ENCODE results near the gene C3orf70. TPM values are rescaled to one million over a fixed set of nuclear protein-coding genes. Genes with fewer than 3 reads are reported as not detected.

Gene C3orf70, protein sequence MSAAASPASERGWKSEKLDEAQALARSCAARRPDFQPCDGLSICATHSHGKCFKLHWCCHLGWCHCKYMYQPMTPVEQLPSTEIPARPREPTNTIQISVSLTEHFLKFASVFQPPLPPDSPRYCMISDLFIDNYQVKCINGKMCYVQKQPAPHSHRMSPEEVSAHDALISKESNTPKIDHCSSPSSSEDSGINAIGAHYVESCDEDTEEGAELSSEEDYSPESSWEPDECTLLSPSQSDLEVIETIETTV
- 0.33 and 0.67 TPM in 2 replicates for total RNA-seq

DNA sequence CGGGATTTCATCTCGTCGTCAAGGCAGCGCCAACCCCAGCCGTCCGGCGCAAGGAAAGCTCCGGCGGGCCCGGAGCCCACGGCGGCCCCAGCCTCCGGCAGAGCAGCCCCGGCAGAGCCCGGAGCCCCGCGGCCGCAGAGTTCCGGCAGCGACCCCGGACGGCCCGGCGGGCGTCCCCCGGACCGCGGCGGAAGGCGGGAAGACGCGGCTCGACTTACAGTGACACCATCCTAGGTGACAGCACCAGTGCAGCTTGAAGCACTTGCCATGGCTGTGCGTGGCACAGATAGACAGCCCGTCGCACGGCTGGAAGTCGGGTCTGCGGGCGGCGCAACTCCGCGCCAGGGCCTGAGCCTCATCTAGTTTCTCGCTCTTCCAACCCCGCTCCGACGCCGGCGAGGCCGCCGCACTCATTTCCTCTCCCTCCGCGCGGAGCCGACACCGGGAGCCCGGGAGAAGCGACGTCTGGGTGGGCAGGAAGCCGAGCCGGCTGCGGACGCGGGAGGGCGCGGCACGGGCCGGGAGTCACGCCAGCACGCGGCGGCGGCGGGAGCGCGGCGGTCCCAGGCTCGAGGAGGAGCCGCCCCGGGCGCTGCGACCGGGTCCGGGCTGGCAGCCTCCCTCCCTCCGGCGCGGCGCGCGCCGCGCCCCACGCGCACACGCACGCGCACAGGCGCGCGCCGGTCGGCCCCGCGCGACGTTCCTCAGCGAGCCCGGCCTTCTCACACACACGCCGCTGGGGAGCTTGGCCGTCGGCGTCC, at the start of gene C3orf70:
TSS of gene C3orf70 (minus strand) at position 651 of the 761 bp plus-strand sequence. CDS start at position 414, 237 bp downstream.

Other genes with a start within 250 kb of the C3orf70 start
- gene EHHADH, start 101.0 kb upstream of the C3orf70 start, total RNA-seq = 1.5 and 1.6 TPM in 2 replicates
- gene MAP3K13, start 210.1 kb upstream of the C3orf70 start, total RNA-seq = 13.4 and 15.4 TPM in 2 replicates

Measured in vein endothelial cell (primary cell).